ENCODE data around the gene C10orf95. TPM values are rescaled to one million over a fixed set of nuclear protein-coding genes. Genes with fewer than 3 reads are reported as not detected.

The C10orf95 gene
- total RNA-seq, 5 donors from 2014 or later (not counting 1 experiment from before 2014, with no cell fraction given), result 0.23 to 0.92 (median 0.55) TPM; not detected in 1

- Mint-ChIP-seq H3K4me1 (peaks cover 34 to 41% (median 39%) of the 10 kb centered on the region in 3 donors), H3K27me3 (no peaks in the 10 kb centered on the region), H3K36me3 (peaks cover 22% of the 10 kb centered on the region), H3K9me3 (no peaks in the 10 kb centered on the region), H3K27ac (no peak overlapping the region), H3K4me3 (no peak overlapping the region)
- ATAC-seq (replicated peaks in 1 of 4), result no peak
- Histone ChIP-seq H3K36me3 (ENCODE audit: control insufficient read depth in 2 of 2, extremely low read depth in 1 of 2, insufficient read depth in 1 of 2, low read length in 1 of 2) (peaks cover 14 to 53% of the 10 kb centered on the region in 2 donors), H3K9me3 (no peaks in the 10 kb centered on the region), H3K4me3 (ENCODE audit: control insufficient read depth in 1 of 2, extremely low read depth in 1 of 2, low read length in 1 of 2) (no peak overlapping the region), H3K27me3 (replicated peaks in 1 of 2; ENCODE audit: control insufficient read depth in 2 of 2, extremely low read depth in 1 of 2, insufficient read depth in 2 of 2, low read length in 1 of 2) (no peaks in the 10 kb centered on the region), H3K27ac (ENCODE audit: low read length) (no peak overlapping the region), H3K4me1 (ENCODE audit: control insufficient read depth in 1 of 2, extremely low read depth in 1 of 2, insufficient read depth in 2 of 2, low read length in 2 of 2) (peaks cover 12 to 51% of the 10 kb centered on the region in 2 experiments)
- DNase-seq, result peak in 1 of 35 experiments; percentile 12
- ChIA-PET POLR2A (no interaction called here), CTCF (interaction anchor here in 1 of 2 donors (0.7 kb wide), 2 partner anchors 17 to 129 kb away, joined by 3 to 6 read pairs; no protein-coding TSS in a partner anchor)
- WGBS (ENCODE audit: insufficient coverage), result 93% methylated on average over 10 of the region's 22 CpGs
Measured at GRCh38 chr10:102400598-102401341, 50.6 kb downstream of the C10orf95 start.

GRCh38 chr10:102400076-102400475, 51.3 kb downstream of the C10orf95 start:
- POLR2A ChIA-PET, result no interaction called here
- peak in 2 of 35 experiments; percentile 12 to 18 for DNase-seq
- peaks cover 14 to 53% of the 10 kb centered on the region in 2 donors for H3K36me3 ChIP-seq (ENCODE audit: control insufficient read depth in 2 of 2, extremely low read depth in 1 of 2, insufficient read depth in 1 of 2, low read length in 1 of 2)
- peaks cover 34 to 42% (median 41%) of the 10 kb centered on the region in 3 donors for H3K4me1 Mint-ChIP-seq
- H3K9me3 Mint-ChIP-seq, result no peaks in the 10 kb centered on the region
- peaks cover 12 to 55% of the 10 kb centered on the region in 2 experiments for H3K4me1 ChIP-seq (ENCODE audit: control insufficient read depth in 1 of 2, extremely low read depth in 1 of 2, insufficient read depth in 2 of 2, low read length in 2 of 2)
- H3K27ac Mint-ChIP-seq, result peak overlapping the region in 1 of 2 donors; percentile 80
- no peak for ATAC-seq (replicated peaks in 1 of 4)
- peak overlapping the region in 1 of 2 donors; percentile 27 for H3K4me3 ChIP-seq (ENCODE audit: control insufficient read depth in 1 of 2, extremely low read depth in 1 of 2, low read length in 1 of 2)
- H3K36me3 Mint-ChIP-seq, result peaks cover 22% of the 10 kb centered on the region
- H3K9me3 ChIP-seq, result no peaks in the 10 kb centered on the region
- WGBS (ENCODE audit: insufficient coverage), result 91% methylated on average over 10 of the region's 17 CpGs
- no peaks in the 10 kb centered on the region for H3K27me3 ChIP-seq (replicated peaks in 1 of 2; ENCODE audit: control insufficient read depth in 2 of 2, extremely low read depth in 1 of 2, insufficient read depth in 2 of 2, low read length in 1 of 2)
- CTCF ChIA-PET, result interaction anchor here (0.7 to 1.4 kb wide), 5 partner anchors 12 to 184 kb away, joined by 3 to 8 read pairs (median 6); no protein-coding TSS in a partner anchor
- peak overlapping the region in 2 of 3 donors; percentile 67 to 96 for H3K4me3 Mint-ChIP-seq
- no peaks in the 10 kb centered on the region for H3K27me3 Mint-ChIP-seq
- H3K27ac ChIP-seq (ENCODE audit: low read length), result peak overlapping the region; percentile 70

Other genes with a start within 250 kb of the C10orf95 start
- gene ELOVL3, start 225.2 kb downstream of the C10orf95 start, total RNA-seq, result not detected
- not detected for gene PITX3, start 210.0 kb downstream of the C10orf95 start, total RNA-seq
- 10 to 100 TPM; 37.2 to 41.1 (median 38.7) TPM for gene GBF1, start 206.0 kb downstream of the C10orf95 start, total RNA-seq
- gene NFKB2, start 55.8 kb downstream of the C10orf95 start, total RNA-seq, result 100 to 1,000 TPM in 4 of 5 donors, 10 to 100 TPM in 1; 94.1 to 229 (median 124) TPM
- gene PSD, start 32.8 kb downstream of the C10orf95 start, total RNA-seq, result 10 to 100 TPM in 2 of 5 donors, 1 to 10 TPM in 3; 8.7 to 11.8 (median 8.8) TPM
- 10 to 100 TPM; 13.3 to 30.4 (median 23.7) TPM for gene FBXL15, start 30.7 kb downstream of the C10orf95 start, total RNA-seq
- 10 to 100 TPM; 32.2 to 41.4 (median 37.8) TPM for gene CUEDC2, start 19.0 kb downstream of the C10orf95 start, total RNA-seq
- 10 to 100 TPM; 51.6 to 68.1 (median 63.0) TPM for gene ACTR1A, start 51.2 kb upstream of the C10orf95 start, total RNA-seq
- 10 to 100 TPM; 13.2 to 16.4 (median 15.4) TPM for gene SUFU, start 52.4 kb upstream of the C10orf95 start, total RNA-seq
- 10 to 100 TPM; 54.2 to 74.7 (median 67.9) TPM for gene TRIM8, start 192.9 kb upstream of the C10orf95 start, total RNA-seq